HepG2 (cell line): Measurements from ENCODE around the gene CYTH1. TPM values are rescaled to one million over a fixed set of nuclear protein-coding genes. Genes with fewer than 3 reads are reported as not detected.

Experiments used
- ATAD3A ChIP-seq: sonication (generic); formaldehyde crosslinking; IDR thresholded peaks from 2 replicates; pipeline ENCODE4 v1.4.0; 2020; ENCODE audit warnings: missing genetic modification reagents
- ATF4 ChIP-seq, 2 experiments: fragments of 450-650 bp in 1 of 2; sonication (generic) in 1 of 2; formaldehyde crosslinking; IDR thresholded peaks; 2 replicates each; pipeline versions ENCODE4 v1.5.0 to v1.8.0; 2020 to 2022; ENCODE audit warnings: mild to moderate bottlenecking in 1 of 2, missing genetic modification reagents in 1 of 2
- MLX ChIP-seq: IDR thresholded peaks from 2 replicates; pipeline ENCODE4 v1.6.1; 2016
- PHF8 ChIP-seq: sonication (generic); formaldehyde crosslinking; IDR thresholded peaks from 2 replicates; pipeline ENCODE4 v1.5.0; 2020; ENCODE audit warnings: missing genetic modification reagents
- RFX1 ChIP-seq: fragments of 450-650 bp; IDR thresholded peaks from 2 replicates; pipeline ENCODE4 v1.6.1; 2017
- RFX3 ChIP-seq: IDR thresholded peaks from 2 replicates; pipeline ENCODE4 v1.6.1; 2016; ENCODE audit warnings: missing biosample characterization, missing genetic modification reagents
- SOX5 ChIP-seq: IDR thresholded peaks from 2 replicates; pipeline ENCODE4 v1.6.1; 2016; ENCODE audit warnings: borderline replicate concordance
- TCF12 ChIP-seq, 2 experiments: fragments of 450-650 bp in 1 of 2; sonication (generic) in 1 of 2; formaldehyde crosslinking in 1 of 2; IDR thresholded peaks; 2 replicates each; pipeline versions ENCODE4 v1.6.1 to v1.8.0; 2017 to 2022; ENCODE audit warnings: antibody characterized with exemption in 1 of 2, mild to moderate bottlenecking in 1 of 2, missing genetic modification reagents in 1 of 2, moderate library complexity in 1 of 2
- YEATS2 ChIP-seq: sonication (generic); formaldehyde crosslinking; IDR thresholded peaks from 2 replicates; pipeline ENCODE4 v1.4.0; 2020; ENCODE audit warnings: missing genetic modification reagents, borderline replicate concordance
- ZBTB33 ChIP-seq: sonication (generic); formaldehyde crosslinking; IDR thresholded peaks from 2 replicates; pipeline ENCODE4 v1.4.0; 2020; ENCODE audit warnings: missing genetic modification reagents
- ZNF143 ChIP-seq: sonication (generic); formaldehyde crosslinking; IDR thresholded peaks from 2 replicates; pipeline ENCODE4 v1.4.0; 2020; ENCODE audit warnings: missing genetic modification reagents
- ZNF230 ChIP-seq: sonication (generic); formaldehyde crosslinking; IDR thresholded peaks from 2 replicates; pipeline ENCODE4 v1.4.0; 2020; ENCODE audit warnings: mild to moderate bottlenecking, missing genetic modification reagents
- ZNF337 ChIP-seq: sonication (generic); formaldehyde crosslinking; IDR thresholded peaks from 2 replicates; pipeline ENCODE4 v1.5.1; 2020; ENCODE audit warnings: missing genetic modification reagents, low read depth, mild to moderate bottlenecking, borderline replicate concordance
- ZNF780A ChIP-seq: sonication (generic); formaldehyde crosslinking; IDR thresholded peaks from 2 replicates; pipeline ENCODE4 v1.8.0; 2022; ENCODE audit warnings: mild to moderate bottlenecking, missing genetic modification reagents, moderate library complexity
- polyA plus RNA-seq, 8 experiments: library from polyadenylated mRNA; depleted of rRNA in 3 of 8; stranded (reverse) in 7 of 8; unstranded in 1 of 8; fragments of >200 nt; fragmentation: Illumina TruSeq in 4 of 8; extraction: Trizol in 4 of 8; gene quantifications; 2 replicates each; pipeline versions ENCODE4 v1.2.1 to v1.2.3, GENCODE V29; 2011 to 2016; ENCODE audit warnings: low read depth in 4 of 8, missing spikeins in 1 of 8, mixed read lengths in 1 of 8; ENCODE audit not compliant: insufficient read depth in 1 of 8
- total RNA-seq, 5 experiments: library from RNA; depleted of rRNA; stranded (reverse); fragments of >200 nt; fragmentation: Illumina TruSeq; extraction: Trizol; gene quantifications; 2 replicates each; pipeline ENCODE4 v1.2.3, GENCODE V29; 2016; ENCODE audit warnings: low read depth in 1 of 5
- TF ChIP-seq, protein P1 (sequence below): sonication (generic); formaldehyde crosslinking; IDR thresholded peaks from 2 replicates; pipeline ENCODE4 v1.4.0; 2020; ENCODE audit warnings: mild to moderate bottlenecking, missing genetic modification reagents, borderline replicate concordance
- TF ChIP-seq, protein P2 (sequence below): IDR thresholded peaks from 2 replicates; pipeline ENCODE4 v1.6.1; 2016; ENCODE audit warnings: mild to moderate bottlenecking
- TF ChIP-seq, protein P3 (sequence below): sonication (generic); formaldehyde crosslinking; IDR thresholded peaks from 2 replicates; pipeline ENCODE4 v1.9.0; 2021; ENCODE audit warnings: missing genetic modification reagents, mild to moderate bottlenecking, borderline replicate concordance

The CYTH1 gene
- total and polyA plus RNA-seq, 2 of the 13 experiments (the other 11 are each of a cell fraction or from before 2014, with no cell fraction given): 20.1 to 48.9 TPM

DNA sequence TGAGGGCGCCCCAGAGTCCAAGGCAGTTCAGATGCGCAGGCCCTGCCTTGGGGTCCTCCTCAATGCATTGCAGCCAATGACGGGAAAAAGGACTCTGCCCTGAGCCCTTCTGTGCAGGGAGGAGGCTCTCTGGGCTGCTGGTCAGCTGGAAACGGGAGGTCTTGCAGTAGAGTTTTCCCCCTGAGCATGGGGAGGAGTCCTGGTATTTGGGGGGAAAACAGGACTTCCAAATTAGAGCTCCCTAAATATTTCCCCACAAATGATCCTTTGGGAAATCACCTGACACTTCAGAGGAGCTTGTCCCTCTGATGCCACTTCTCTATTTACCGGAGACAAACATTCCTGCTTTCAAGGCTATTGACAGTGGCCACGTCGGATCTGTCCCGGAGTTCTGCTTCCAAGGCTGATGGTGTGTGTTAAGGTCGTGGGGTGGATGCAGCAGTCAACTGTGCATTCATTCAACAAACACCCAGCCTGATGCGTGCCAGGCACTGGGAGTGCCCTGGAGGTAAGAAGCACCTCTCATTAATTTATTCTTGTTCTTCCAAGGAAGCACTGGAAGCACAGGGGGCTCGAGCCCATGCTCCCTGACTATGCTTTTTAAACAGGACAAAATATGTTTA is 131.9 kb downstream of the CYTH1 start (continued):
- TF ChIP-seq, protein P1, sequence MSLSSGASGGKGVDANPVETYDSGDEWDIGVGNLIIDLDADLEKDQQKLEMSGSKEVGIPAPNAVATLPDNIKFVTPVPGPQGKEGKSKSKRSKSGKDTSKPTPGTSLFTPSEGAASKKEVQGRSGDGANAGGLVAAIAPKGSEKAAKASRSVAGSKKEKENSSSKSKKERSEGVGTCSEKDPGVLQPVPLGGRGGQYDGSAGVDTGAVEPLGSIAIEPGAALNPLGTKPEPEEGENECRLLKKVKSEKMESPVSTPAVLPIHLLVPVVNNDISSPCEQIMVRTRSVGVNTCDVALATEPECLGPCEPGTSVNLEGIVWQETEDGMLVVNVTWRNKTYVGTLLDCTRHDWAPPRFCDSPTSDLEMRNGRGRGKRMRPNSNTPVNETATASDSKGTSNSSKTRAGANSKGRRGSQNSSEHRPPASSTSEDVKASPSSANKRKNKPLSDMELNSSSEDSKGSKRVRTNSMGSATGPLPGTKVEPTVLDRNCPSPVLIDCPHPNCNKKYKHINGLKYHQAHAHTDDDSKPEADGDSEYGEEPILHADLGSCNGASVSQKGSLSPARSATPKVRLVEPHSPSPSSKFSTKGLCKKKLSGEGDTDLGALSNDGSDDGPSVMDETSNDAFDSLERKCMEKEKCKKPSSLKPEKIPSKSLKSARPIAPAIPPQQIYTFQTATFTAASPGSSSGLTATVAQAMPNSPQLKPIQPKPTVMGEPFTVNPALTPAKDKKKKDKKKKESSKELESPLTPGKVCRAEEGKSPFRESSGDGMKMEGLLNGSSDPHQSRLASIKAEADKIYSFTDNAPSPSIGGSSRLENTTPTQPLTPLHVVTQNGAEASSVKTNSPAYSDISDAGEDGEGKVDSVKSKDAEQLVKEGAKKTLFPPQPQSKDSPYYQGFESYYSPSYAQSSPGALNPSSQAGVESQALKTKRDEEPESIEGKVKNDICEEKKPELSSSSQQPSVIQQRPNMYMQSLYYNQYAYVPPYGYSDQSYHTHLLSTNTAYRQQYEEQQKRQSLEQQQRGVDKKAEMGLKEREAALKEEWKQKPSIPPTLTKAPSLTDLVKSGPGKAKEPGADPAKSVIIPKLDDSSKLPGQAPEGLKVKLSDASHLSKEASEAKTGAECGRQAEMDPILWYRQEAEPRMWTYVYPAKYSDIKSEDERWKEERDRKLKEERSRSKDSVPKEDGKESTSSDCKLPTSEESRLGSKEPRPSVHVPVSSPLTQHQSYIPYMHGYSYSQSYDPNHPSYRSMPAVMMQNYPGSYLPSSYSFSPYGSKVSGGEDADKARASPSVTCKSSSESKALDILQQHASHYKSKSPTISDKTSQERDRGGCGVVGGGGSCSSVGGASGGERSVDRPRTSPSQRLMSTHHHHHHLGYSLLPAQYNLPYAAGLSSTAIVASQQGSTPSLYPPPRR (CRISPR knock-in tag): peak; percentile 94
- TF ChIP-seq ZNF143 (peak; percentile 71; the same call in 1 of the 2 replicates), YEATS2 (peak; percentile 37; the same call in 1 of the 2 replicates), ATAD3A (CRISPR knock-in tag) (no peak), TCF12 (IDR thresholded peaks at IDR 0.05) (no peak), TCF12 (CRISPR knock-in tag; IDR thresholded peaks at IDR 0.05) (0 out of 2 replicates have a peak, but pooled peaks have one; percentile 70), ZBTB33 (CRISPR knock-in tag) (peak; percentile 83), ATF4 (CRISPR knock-in tag; IDR thresholded peaks at IDR 0.05) (peak in 1 of 2 experiments; percentile 89; a peak in 2 of 4 replicates), ZNF337 (CRISPR knock-in tag) (no peak), RFX3 (CRISPR knock-in tag) (no peak), SOX5 (CRISPR knock-in tag) (peak; percentile 92), PHF8 (peak; percentile 32; the same call in 1 of the 2 replicates), MLX (CRISPR knock-in tag) (peak; percentile 91), RFX1 (no peak), ZNF230 (CRISPR knock-in tag) (no peak), ZNF780A (CRISPR knock-in tag) (peak; percentile 69; the same call in 1 of the 2 replicates)
- TF ChIP-seq, protein P2, sequence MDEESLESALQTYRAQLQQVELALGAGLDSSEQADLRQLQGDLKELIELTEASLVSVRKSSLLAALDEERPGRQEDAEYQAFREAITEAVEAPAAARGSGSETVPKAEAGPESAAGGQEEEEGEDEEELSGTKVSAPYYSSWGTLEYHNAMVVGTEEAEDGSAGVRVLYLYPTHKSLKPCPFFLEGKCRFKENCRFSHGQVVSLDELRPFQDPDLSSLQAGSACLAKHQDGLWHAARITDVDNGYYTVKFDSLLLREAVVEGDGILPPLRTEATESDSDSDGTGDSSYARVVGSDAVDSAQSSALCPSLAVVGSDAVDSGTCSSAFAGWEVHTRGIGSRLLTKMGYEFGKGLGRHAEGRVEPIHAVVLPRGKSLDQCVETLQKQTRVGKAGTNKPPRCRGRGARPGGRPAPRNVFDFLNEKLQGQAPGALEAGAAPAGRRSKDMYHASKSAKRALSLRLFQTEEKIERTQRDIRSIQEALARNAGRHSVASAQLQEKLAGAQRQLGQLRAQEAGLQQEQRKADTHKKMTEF (CRISPR knock-in tag): peak; percentile 99
- TF ChIP-seq, protein P3, sequence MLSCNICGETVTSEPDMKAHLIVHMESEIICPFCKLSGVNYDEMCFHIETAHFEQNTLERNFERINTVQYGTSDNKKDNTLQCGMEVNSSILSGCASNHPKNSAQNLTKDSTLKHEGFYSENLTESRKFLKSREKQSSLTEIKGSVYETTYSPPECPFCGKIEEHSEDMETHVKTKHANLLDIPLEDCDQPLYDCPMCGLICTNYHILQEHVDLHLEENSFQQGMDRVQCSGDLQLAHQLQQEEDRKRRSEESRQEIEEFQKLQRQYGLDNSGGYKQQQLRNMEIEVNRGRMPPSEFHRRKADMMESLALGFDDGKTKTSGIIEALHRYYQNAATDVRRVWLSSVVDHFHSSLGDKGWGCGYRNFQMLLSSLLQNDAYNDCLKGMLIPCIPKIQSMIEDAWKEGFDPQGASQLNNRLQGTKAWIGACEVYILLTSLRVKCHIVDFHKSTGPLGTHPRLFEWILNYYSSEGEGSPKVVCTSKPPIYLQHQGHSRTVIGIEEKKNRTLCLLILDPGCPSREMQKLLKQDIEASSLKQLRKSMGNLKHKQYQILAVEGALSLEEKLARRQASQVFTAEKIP: no peak
